Activated naive CD4-positive, alpha-beta T cell treated with anti-CD3 and anti-CD28 coated beads for 36 hours (primary cell): ENCODE data around the gene TSKS. TPM values are rescaled to one million over a fixed set of nuclear protein-coding genes. Genes with fewer than 3 reads are reported as not detected.

ENCODE experiments used
- CTCF ChIA-PET: fragments of 350-600 bp; sonication (Branson Sonifier 250); formaldehyde crosslinking; loops from one replicate; lab custom pipeline; 2021; ENCODE audit warnings: antibody characterized with exemption; lab: Charles Lee
- DNase-seq: peaks from one replicate; pipeline ENCODE4 v3.0.0-alpha.2; 2020
- H3K27ac Mint-ChIP-seq: one replicate; pipeline ENCODE4 v1.8.0; 2021; ENCODE audit warnings: mild to moderate bottlenecking, mixed read lengths
- H3K27me3 Mint-ChIP-seq: one replicate; pipeline ENCODE4 v1.8.0; 2021; ENCODE audit warnings: low read depth, mixed read lengths
- H3K36me3 Mint-ChIP-seq: one replicate; pipeline ENCODE4 v1.8.0; 2021; ENCODE audit warnings: low read depth, mixed read lengths
- H3K4me1 Mint-ChIP-seq: one replicate; pipeline ENCODE4 v1.8.0; 2021; ENCODE audit warnings: low read depth, mixed read lengths
- H3K4me3 Mint-ChIP-seq: one replicate; pipeline ENCODE4 v1.8.0; 2021; ENCODE audit warnings: mild to moderate bottlenecking, moderate library complexity, mixed read lengths
- H3K9me3 Mint-ChIP-seq: one replicate; pipeline ENCODE4 v1.8.0; 2021; ENCODE audit warnings: mixed read lengths
- intact Hi-C: fragments of 100-400 bp; cut with micrococcal nuclease; formaldehyde crosslinking; loops from one replicate; pipeline ENCODE4 v1.15.1; 2023
- total RNA-seq, 2 experiments: library from RNA; stranded (reverse); gene quantifications; one replicate each; pipeline ENCODE4 v1.2.3, GENCODE V29; 2021

Gene TSKS
- total RNA-seq, 2 experiments from 2014 or later, result 0.57 to 0.72 TPM

DNA sequence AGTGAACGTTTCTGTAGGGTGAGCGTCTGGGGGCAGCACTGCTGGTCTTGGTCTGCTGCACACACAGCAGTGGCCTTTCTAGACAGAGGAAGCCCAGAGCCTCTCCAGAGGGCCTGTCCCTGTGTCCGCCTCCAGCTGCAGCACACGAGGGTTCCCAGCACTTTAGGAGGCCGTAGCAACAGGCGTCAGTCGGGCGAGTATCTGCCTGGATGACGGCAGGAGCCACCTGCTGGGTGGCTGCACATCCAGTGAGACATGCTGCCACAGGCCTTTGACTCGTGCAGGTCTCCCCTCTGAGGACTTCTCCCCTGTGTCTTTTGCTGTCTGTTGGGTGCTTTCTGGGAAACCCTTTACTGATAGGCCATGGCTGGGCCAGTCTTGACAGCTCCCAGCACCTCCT lies 25.8 kb upstream of the TSKS start:
- peaks cover 23% of the 10 kb centered on the region for H3K36me3 Mint-ChIP-seq
- no peak overlapping the region for H3K4me3 Mint-ChIP-seq
- H3K9me3 Mint-ChIP-seq, result no peaks in the 10 kb centered on the region
- intact Hi-C loops, result no loop called here
- no peak overlapping the region for H3K27ac Mint-ChIP-seq
- CTCF ChIA-PET, result no interaction called here
- no peaks in the 10 kb centered on the region for H3K27me3 Mint-ChIP-seq
- DNase-seq, result no peak
- peaks cover 4% of the 10 kb centered on the region for H3K4me1 Mint-ChIP-seq

DNA sequence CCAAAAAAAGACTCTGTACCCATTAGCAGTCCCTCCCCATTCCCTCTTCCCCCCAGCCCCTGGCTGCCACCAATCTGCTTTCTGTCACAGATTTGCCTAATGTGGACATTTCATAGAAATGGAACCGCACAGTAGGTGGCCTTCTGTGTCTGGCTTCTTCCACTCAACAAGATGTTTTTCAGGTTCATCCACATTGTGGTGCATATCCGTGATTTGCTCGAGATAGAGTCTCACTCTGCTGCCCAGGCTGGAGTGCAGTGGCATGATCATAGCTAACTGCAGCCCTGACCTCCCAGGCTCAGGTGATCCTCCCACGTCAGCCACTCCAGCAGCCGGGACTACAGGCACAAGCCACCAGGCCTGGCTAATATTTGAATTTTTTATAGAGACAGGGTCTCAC lies 24.6 kb upstream of the TSKS start:
- intact Hi-C loops, result no loop called here
- H3K4me3 Mint-ChIP-seq, result no peak overlapping the region
- no peaks in the 10 kb centered on the region for H3K27me3 Mint-ChIP-seq
- H3K27ac Mint-ChIP-seq, result no peak overlapping the region
- CTCF ChIA-PET, result no interaction called here
- H3K9me3 Mint-ChIP-seq, result no peaks in the 10 kb centered on the region
- no peaks in the 10 kb centered on the region for H3K4me1 Mint-ChIP-seq
- no peak for DNase-seq
- peaks cover 28% of the 10 kb centered on the region for H3K36me3 Mint-ChIP-seq

DNA sequence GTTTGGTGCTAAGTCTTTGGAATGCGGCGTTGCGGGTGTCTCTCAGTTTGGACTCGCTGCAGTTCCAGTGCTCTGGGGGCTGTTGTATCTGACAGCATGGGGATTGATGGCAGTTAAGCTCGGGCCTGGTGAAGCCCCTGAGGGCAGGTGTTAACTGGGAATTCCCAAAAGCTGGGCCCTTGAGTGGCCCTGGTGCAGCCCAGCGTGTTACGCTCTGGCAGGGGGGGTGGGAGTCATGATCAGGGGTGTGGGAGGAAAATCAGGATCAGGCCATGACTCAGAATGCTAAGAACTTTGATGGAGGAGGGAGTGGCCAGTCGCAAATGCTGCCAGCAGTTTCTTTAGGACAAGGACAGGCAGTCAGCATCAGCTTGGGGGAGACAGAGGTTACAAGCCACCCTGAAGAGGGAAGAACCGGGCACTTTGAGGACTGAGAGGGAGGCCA lies 23.3 kb upstream of the TSKS start:
- CTCF ChIA-PET, result no interaction called here
- Mint-ChIP-seq H3K27me3 (no peaks in the 10 kb centered on the region), H3K9me3 (no peaks in the 10 kb centered on the region), H3K27ac (no peak overlapping the region), H3K4me3 (no peak overlapping the region), H3K36me3 (peaks cover 29% of the 10 kb centered on the region), H3K4me1 (no peaks in the 10 kb centered on the region)
- intact Hi-C loops, result no loop called here
- no peak for DNase-seq

DNA sequence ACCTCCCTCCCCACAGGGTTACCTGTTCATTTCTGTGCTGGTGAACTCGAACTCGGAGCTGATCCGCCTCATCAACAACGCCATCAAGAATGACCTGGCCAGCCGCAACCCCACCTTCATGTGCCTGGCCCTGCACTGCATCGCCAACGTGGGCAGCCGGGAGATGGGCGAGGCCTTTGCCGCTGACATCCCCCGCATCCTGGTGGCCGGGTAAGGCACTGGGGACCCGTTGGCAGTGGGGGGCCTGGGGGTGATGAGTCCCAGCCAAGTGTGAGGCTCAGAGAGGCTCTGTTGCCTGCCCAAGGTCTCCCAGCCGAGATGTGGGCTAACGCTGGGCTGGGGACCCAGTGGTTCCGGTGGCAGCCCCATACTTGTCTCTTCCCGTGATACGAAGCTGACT lies 19.4 kb upstream of the TSKS start:
- H3K4me3 Mint-ChIP-seq, result no peak overlapping the region
- H3K27ac Mint-ChIP-seq, result no peak overlapping the region
- H3K4me1 Mint-ChIP-seq, result peaks cover 6% of the 10 kb centered on the region
- intact Hi-C loops, result no loop called here
- H3K9me3 Mint-ChIP-seq, result no peaks in the 10 kb centered on the region
- H3K36me3 Mint-ChIP-seq, result peaks cover 28% of the 10 kb centered on the region
- H3K27me3 Mint-ChIP-seq, result no peaks in the 10 kb centered on the region
- CTCF ChIA-PET, result no interaction called here
- DNase-seq, result no peak

DNA sequence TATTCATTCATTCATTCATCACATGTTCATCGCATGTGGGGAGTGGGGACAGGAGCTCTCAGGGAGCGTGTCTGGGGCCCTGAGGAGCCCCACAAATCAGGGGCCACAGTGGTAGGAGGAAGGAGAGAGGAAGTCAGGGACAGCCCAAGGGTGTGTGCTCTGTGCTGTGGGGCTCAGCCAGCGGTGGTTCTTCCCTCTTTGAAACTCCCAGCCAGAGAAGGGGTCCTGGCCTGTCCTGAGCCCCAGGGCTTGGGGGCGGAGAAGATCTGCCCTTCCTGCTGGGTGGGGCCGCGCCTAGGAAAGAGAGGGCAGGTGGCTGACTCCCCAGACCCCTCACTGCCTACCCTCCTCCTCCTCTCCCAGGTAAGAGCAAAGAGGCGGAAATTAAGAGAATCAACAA lies 18.3 kb upstream of the TSKS start:
- peaks cover 6% of the 10 kb centered on the region for H3K4me1 Mint-ChIP-seq
- intact Hi-C loops, result no loop called here
- no peak for DNase-seq
- no peaks in the 10 kb centered on the region for H3K9me3 Mint-ChIP-seq
- H3K27me3 Mint-ChIP-seq, result no peaks in the 10 kb centered on the region
- CTCF ChIA-PET, result no interaction called here
- peaks cover 24% of the 10 kb centered on the region for H3K36me3 Mint-ChIP-seq
- no peak overlapping the region for H3K27ac Mint-ChIP-seq
- H3K4me3 Mint-ChIP-seq, result no peak overlapping the region

DNA sequence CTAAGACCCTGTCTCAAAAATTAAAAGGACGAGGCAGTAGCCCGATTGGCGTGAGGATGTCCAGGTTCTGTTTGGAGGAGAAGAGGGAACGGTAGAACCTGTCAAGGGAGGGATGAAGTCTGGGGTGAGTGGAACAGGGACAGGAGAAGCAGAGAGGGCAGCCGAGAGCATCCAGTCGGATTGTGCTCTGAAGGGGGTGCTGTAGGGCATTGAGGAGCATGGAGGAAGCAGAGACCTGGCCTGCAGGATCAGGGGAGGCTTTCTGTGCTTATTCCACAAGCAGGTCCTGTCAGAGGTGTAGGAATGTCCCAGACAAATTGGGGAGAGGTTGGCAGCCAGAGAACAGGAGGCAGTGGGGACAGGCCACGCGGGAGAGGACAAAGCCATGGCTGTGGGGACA lies 17.8 kb upstream of the TSKS start:
- CTCF ChIA-PET, result no interaction called here
- Mint-ChIP-seq H3K4me3 (no peak overlapping the region), H3K36me3 (peaks cover 23% of the 10 kb centered on the region), H3K9me3 (no peaks in the 10 kb centered on the region), H3K27me3 (no peaks in the 10 kb centered on the region), H3K4me1 (peaks cover 6% of the 10 kb centered on the region), H3K27ac (no peak overlapping the region)
- intact Hi-C loops, result no loop called here
- no peak for DNase-seq

DNA sequence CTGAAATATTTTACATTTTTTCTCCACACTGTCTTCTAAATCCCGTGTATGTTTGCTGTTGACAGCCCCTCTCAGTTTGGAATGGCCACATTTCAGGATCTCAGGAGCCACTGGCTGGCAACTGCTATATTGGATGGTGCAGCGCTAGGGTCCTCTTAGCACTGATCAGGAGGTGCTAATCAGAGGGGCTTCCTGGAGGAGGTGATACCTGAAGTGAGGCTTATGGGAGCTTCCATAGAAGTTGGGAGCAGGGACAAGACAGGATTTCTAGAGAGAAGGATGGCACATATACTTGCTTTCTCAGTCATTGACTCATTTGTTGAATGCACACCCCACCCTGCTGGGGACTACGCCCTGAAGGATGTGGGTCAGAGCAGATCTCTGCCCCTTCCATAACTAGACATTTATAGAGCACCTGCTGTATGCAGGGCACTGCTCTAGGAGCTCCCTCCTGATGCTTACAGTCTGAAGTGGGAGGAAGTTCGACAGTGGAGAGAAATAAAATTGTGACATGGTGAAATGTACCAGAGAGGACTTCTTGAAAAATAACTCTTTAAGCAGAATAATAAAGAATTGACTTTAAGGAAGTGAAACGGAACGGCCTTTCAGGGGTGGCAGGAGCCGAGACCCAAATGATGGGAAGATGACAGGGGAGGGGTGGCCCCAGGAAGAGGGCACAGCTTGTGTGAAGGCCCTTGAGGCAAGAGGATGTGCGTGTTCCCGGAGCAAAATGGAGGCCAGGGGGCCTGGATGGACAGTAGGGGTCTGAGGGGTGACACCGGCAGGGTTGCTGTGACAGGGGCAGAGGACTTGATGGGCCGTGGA lies 16.8 kb upstream of the TSKS start:
- CTCF ChIA-PET, result no interaction called here
- Mint-ChIP-seq H3K27me3 (no peaks in the 10 kb centered on the region), H3K27ac (no peak overlapping the region), H3K9me3 (no peaks in the 10 kb centered on the region), H3K36me3 (peaks cover 18% of the 10 kb centered on the region), H3K4me1 (peaks cover 6% of the 10 kb centered on the region), H3K4me3 (no peak overlapping the region)
- intact Hi-C loops, result no loop called here
- DNase-seq, result no peak

DNA sequence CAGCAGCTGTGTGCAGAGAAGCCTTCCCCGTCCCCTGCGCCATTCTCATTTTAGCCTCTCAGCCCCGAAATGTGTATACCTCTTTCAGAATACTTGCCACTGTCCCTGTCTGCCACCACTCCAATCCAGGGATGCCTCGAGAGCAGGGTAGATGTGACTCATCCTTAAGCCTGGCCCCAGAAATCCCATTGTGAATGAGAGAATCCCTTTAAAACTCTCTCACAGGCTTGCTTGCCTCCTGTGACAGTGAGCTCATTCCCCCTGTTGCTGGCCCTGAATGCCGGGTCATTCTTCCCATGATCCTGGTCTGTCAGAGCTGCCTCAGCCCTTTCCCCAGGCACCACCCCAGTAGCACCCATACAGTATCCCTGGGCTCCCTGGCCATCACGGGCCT lies 13.3 kb upstream of the TSKS start:
- no peak for DNase-seq
- Mint-ChIP-seq H3K9me3 (no peaks in the 10 kb centered on the region), H3K27me3 (no peaks in the 10 kb centered on the region), H3K4me1 (peaks cover 8% of the 10 kb centered on the region), H3K36me3 (peaks cover 5% of the 10 kb centered on the region), H3K4me3 (no peak overlapping the region), H3K27ac (no peak overlapping the region)
- intact Hi-C loops, result no loop called here
- CTCF ChIA-PET, result no interaction called here

DNA sequence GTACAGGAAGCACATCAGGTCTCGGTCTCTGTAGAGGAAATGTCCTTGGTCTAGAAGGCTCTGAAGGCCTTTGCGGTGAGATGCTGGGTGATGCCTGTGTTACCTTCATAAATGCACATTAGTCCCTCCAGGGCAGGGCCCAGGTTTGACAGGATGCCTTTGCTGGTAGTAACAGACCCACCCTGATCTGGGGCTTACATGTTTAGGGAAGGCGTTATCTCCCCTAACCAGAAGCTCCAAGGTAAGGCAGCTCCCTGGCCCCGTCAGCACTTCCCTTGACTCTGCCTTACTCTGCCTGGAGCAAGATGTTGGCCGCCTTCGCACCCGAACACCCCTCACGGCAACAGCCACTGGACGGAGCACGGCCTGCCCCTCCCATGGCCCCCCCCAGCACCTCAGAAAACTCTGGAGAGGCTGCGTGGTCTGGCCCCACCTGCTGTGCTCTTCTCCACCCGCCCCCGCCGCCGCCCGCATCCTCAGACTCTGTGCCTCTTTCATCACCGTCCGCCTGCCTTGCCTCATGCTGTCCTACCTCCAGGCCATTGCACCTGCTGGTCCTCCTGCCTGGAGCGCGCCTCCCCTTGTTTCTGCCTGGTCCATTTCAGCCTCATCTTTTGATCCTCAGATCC lies 12.8 kb upstream of the TSKS start:
- CTCF ChIA-PET, result no interaction called here
- intact Hi-C loops, result no loop called here
- peaks cover 5% of the 10 kb centered on the region for H3K36me3 Mint-ChIP-seq
- no peak overlapping the region for H3K27ac Mint-ChIP-seq
- H3K4me3 Mint-ChIP-seq, result no peak overlapping the region
- H3K4me1 Mint-ChIP-seq, result peaks cover 8% of the 10 kb centered on the region
- DNase-seq, result no peak
- no peaks in the 10 kb centered on the region for H3K27me3 Mint-ChIP-seq
- no peaks in the 10 kb centered on the region for H3K9me3 Mint-ChIP-seq

DNA sequence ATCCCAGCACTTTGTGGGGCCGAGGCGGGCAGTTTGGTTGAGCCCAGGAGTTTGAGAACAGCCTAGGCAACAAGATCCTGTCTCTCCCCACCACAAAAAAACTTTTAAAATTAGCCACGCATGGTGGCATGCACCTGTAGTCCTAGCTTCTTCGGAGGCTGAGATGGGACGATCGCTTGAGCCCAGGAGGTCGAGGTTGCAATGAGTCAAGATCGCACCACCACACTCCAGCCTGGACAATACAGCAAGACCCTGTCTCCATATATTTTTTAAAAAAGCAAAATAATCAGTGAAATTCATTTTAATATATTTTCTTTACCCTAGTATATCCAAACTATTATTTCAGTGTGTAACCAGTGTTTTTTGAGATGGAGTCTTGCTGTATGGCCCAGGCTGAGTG lies 11.9 kb upstream of the TSKS start:
- no peaks in the 10 kb centered on the region for H3K27me3 Mint-ChIP-seq
- intact Hi-C loops, result no loop called here
- no peak for DNase-seq
- no peak overlapping the region for H3K27ac Mint-ChIP-seq
- no peak overlapping the region for H3K4me3 Mint-ChIP-seq
- no peaks in the 10 kb centered on the region for H3K9me3 Mint-ChIP-seq
- peaks cover 7% of the 10 kb centered on the region for H3K4me1 Mint-ChIP-seq
- peaks cover 2% of the 10 kb centered on the region for H3K36me3 Mint-ChIP-seq
- CTCF ChIA-PET, result no interaction called here

DNA sequence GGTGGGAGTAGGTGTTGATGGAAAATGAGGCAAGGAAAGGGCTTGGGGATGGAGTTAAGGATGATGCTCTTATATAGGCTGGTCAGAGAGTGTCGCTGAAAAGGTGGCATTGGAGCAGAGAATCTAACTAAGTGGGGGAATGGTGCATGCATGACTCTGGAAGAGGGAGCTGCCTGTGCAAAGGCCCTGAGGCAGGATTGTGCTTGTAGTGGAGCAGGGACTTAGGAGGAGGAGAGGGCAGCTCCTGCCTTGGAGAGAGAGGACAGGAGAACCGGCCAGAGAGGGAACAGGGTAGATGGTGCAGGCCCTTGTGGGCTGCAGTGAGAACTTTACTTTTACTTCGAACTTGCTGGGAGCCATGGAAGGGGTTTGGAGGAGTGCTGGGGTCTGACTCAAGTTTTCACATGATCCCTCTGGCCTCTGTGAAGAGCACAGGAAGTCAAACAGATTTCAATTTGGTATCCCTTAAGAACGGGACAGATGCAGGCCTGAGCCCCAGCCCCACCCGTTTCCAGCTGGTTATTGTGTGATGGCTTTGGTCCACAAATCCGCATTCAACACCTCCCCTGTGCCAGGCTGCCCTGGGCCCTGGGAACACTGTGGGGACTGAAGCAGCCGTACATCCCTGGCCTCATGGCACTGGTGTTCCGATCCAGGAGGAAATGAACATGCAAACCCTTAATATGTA lies 10.7 kb upstream of the TSKS start:
- H3K27me3 Mint-ChIP-seq, result no peaks in the 10 kb centered on the region
- H3K4me1 Mint-ChIP-seq, result peaks cover 11% of the 10 kb centered on the region
- no peak overlapping the region for H3K4me3 Mint-ChIP-seq
- H3K36me3 Mint-ChIP-seq, result peaks cover 3% of the 10 kb centered on the region
- no peaks in the 10 kb centered on the region for H3K9me3 Mint-ChIP-seq
- no peak for DNase-seq
- intact Hi-C loops, result no loop called here
- CTCF ChIA-PET, result no interaction called here
- no peak overlapping the region for H3K27ac Mint-ChIP-seq

DNA sequence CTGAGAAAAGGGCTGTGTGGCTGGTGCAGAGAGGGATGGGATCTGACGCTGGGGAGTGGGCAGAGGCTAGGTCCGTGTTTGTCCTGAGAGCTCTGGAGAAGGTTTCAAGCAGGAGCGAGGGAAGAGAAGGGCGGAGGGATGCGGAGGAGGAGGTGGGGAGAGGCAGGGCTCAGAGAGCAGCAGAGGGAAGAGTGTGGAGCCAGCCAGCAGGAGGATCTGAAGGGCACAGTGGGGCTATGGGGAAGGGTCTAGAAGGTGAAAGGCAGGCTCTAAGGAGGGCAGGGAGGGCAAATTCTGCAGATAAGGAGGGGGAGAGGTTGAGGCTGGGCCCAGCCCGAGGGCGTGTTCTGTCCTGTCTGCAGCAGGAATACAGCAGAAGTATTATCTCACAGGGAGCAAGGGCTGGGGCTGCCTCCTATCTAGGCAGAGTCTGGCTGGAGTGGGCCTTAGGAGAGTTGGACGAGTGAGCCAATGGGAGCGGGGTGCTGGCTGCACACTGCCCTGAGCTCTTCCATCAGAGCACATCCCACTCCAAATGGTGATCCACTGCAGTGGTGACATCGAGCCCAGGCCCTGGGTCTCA lies 9.8 kb upstream of the TSKS start:
- no peaks in the 10 kb centered on the region for H3K27me3 Mint-ChIP-seq
- H3K9me3 Mint-ChIP-seq, result no peaks in the 10 kb centered on the region
- no peak overlapping the region for H3K27ac Mint-ChIP-seq
- peaks cover 19% of the 10 kb centered on the region for H3K4me1 Mint-ChIP-seq
- CTCF ChIA-PET, result no interaction called here
- DNase-seq, result no peak
- intact Hi-C loops, result no loop called here
- no peak overlapping the region for H3K4me3 Mint-ChIP-seq
- peaks cover 3% of the 10 kb centered on the region for H3K36me3 Mint-ChIP-seq
